ENCODE results near the gene ABCC1. TPM values are rescaled to one million over a fixed set of nuclear protein-coding genes. Genes with fewer than 3 reads are reported as not detected.

The ABCC1 gene
- total RNA-seq, 4 donors from 2014 or later, result 24.3 to 32.2 (median 25.7) TPM

DNA sequence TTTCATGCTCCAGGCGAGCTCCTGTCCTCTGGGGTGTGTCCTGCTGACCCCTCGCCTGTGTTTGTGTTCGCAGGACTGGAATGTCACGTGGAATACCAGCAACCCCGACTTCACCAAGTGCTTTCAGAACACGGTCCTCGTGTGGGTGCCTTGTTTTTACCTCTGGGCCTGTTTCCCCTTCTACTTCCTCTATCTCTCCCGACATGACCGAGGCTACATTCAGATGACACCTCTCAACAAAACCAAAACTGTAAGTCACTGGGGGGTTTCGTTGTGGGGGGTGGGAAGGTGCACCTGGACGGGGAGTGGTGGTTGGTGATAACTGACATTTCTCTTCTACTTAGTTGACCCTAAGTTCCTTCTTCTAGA is 58.3 kb downstream of the ABCC1 start:
- H3K9me3 ChIP-seq, result no peaks in the 10 kb centered on the region
- DNase-seq (ENCODE audit: low spot score in 2 of 2), result no peak
- no peak overlapping the region for H3K4me3 ChIP-seq
- H3K36me3 ChIP-seq, result peaks cover 0 to 31% (median 0%) of the 10 kb centered on the region in 3 donors
- 79 to 95% methylated on average over 11 of the region's 11 CpGs for WGBS, 2 donors
- peaks cover 0 to 6% (median 0%) of the 10 kb centered on the region in 4 donors for H3K4me1 ChIP-seq
- peak overlapping the region in 1 of 4 donors; percentile 56 for H3K27ac ChIP-seq
- no peaks in the 10 kb centered on the region for H3K27me3 ChIP-seq
- TF ChIP-seq EP300 (IDR thresholded peaks at IDR 0.05) (no peak), POLR2A (IDR thresholded peaks at IDR 0.05) (no peak), CTCF (IDR thresholded peaks at IDR 0.05) (no peak)

- TF ChIP-seq CTCF (IDR thresholded peaks at IDR 0.05) (no peak), EP300 (IDR thresholded peaks at IDR 0.05) (no peak), POLR2A (IDR thresholded peaks at IDR 0.05) (no peak)
- H3K4me3 ChIP-seq, result no peak overlapping the region
- H3K4me1 ChIP-seq, result peaks cover 0 to 6% (median 0%) of the 10 kb centered on the region in 4 donors
- no peak overlapping the region for H3K27ac ChIP-seq
- peaks cover 0 to 31% (median 0%) of the 10 kb centered on the region in 3 donors for H3K36me3 ChIP-seq
- no peaks in the 10 kb centered on the region for H3K9me3 ChIP-seq
- no peaks in the 10 kb centered on the region for H3K27me3 ChIP-seq
- no peak for DNase-seq (ENCODE audit: low spot score in 2 of 2)
- WGBS, 2 donors, result 94 to 95% methylated on average over 2 of the region's 2 CpGs
Measured at GRCh38 chr16:16008666-16009065, 59.2 kb downstream of the ABCC1 start.

DNA sequence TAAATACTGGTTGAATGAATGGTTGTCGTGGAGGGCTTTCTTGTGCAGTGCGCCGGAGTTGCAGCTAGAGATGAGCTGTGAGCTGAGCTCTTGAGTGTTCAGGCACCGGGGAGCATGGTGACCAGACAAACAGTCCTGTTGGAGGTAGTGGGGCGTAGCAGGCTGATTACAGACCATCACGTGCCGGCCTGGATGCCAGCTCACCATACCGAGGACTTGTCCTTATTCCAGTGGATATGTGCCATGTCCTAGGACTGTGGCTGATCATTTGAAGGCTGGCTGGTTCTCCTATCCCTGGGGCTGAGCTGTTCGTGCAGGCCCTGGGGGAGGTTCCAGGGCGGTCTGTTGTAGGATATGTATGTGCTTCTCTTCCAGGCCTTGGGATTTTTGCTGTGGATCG is 60.0 kb downstream of the ABCC1 start:
- DNase-seq (ENCODE audit: low spot score in 2 of 2), result no peak
- WGBS, 2 donors, result 92 to 96% methylated on average over 11 of the region's 11 CpGs
- Histone ChIP-seq H3K36me3 (peaks cover 0 to 33% (median 0%) of the 10 kb centered on the region in 3 donors), H3K9me3 (no peaks in the 10 kb centered on the region), H3K27me3 (no peaks in the 10 kb centered on the region), H3K27ac (no peak overlapping the region), H3K4me3 (no peak overlapping the region), H3K4me1 (peaks cover 0 to 2% (median 0%) of the 10 kb centered on the region in 4 donors)
- no peak for TF ChIP-seq POLR2A (IDR thresholded peaks at IDR 0.05)

DNA sequence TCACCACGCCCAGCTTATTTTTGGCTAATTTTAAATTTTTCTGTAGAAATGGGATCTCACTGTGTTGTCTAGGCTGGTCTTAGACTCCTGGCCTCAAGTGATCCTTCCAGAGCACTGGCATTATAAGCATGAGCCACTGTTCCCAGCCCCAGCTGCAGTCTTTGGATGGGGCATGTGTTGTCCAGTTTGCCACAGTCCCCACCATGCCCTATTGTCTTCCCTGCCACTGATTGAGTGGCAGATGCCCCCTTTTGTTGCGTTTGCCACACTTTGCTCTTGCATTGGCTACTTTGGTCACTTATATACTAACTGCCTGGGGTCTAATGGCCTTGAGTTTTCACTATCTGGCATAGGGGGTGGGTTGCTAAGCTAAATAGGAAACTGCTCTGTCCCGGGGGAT is 60.8 kb downstream of the ABCC1 start:
- H3K27me3 ChIP-seq, result no peaks in the 10 kb centered on the region
- DNase-seq (ENCODE audit: low spot score in 2 of 2), result no peak
- peaks cover 0 to 7% (median 0%) of the 10 kb centered on the region in 4 donors for H3K4me1 ChIP-seq
- H3K4me3 ChIP-seq, result no peak overlapping the region
- peaks cover 0 to 37% (median 0%) of the 10 kb centered on the region in 3 donors for H3K36me3 ChIP-seq
- TF ChIP-seq POLR2A (IDR thresholded peaks at IDR 0.05) (no peak), EP300 (IDR thresholded peaks at IDR 0.05) (no peak), CTCF (IDR thresholded peaks at IDR 0.05) (no peak)
- H3K9me3 ChIP-seq, result no peaks in the 10 kb centered on the region
- WGBS, 2 donors, result 91 to 96% methylated on average over 3 of the region's 3 CpGs
- H3K27ac ChIP-seq, result no peak overlapping the region

DNA sequence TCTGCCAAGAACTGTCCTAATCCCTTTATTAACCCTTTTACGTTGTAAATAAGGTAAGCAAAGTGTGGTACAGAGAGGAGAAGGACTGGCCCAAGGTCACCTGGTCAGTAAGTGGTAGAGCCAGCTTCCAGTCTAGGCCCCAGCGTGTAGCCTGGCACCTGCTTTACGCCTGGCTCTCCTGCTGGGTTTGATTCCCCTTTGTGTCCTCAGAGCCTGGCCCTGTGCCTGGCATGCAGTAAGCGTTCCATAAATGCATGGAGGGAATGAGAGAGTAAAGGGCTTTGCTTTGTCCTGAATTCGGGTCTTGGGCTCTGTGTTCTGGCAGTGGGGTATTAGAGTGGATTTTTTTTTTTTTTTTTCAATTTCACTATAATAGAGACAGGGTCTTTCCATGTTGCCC is 62.7 kb downstream of the ABCC1 start:
- Histone ChIP-seq H3K27ac (no peak overlapping the region), H3K4me1 (peaks cover 0 to 8% (median 0%) of the 10 kb centered on the region in 4 donors), H3K36me3 (peaks cover 0 to 43% (median 0%) of the 10 kb centered on the region in 3 donors), H3K4me3 (no peak overlapping the region), H3K27me3 (no peaks in the 10 kb centered on the region), H3K9me3 (no peaks in the 10 kb centered on the region)
- 92 to 95% methylated on average over 5 of the region's 5 CpGs for WGBS, 2 donors
- TF ChIP-seq EP300 (IDR thresholded peaks at IDR 0.05) (no peak), CTCF (IDR thresholded peaks at IDR 0.05) (no peak), POLR2A (IDR thresholded peaks at IDR 0.05) (no peak)
- no peak for DNase-seq (ENCODE audit: low spot score in 2 of 2)

- DNase-seq (ENCODE audit: low spot score in 2 of 2), result no peak
- 87 to 92% methylated on average over 6 of the region's 6 CpGs for WGBS, 2 donors
- TF ChIP-seq EP300 (IDR thresholded peaks at IDR 0.05) (no peak), POLR2A (IDR thresholded peaks at IDR 0.05) (no peak), CTCF (IDR thresholded peaks at IDR 0.05) (no peak)
- peaks cover 0 to 56% (median 0%) of the 10 kb centered on the region in 3 donors for H3K36me3 ChIP-seq
- no peaks in the 10 kb centered on the region for H3K9me3 ChIP-seq
- peaks cover 0 to 8% (median 0%) of the 10 kb centered on the region in 4 donors for H3K4me1 ChIP-seq
- H3K4me3 ChIP-seq, result no peak overlapping the region
- no peak overlapping the region for H3K27ac ChIP-seq
- no peaks in the 10 kb centered on the region for H3K27me3 ChIP-seq
Measured at GRCh38 chr16:16013812-16014211, 64.4 kb downstream of the ABCC1 start.
